B cell (primary cell): Measurements from ENCODE around the gene NPIPB8. TPM values are rescaled to one million over a fixed set of nuclear protein-coding genes. Genes with fewer than 3 reads are reported as not detected.
"Not testable (repeated sequence)": the region's sequence is repeated elsewhere in the genome, so short reads cannot be mapped to it uniquely, and the experiment has no call there.

Source experiments
- ATAC-seq: fragments of 200-7000 bp; cut with Tn5 transposase; one replicate; pipeline ENCODE4 v1.10.0; 2021; ENCODE audit warnings: low read depth, mild to moderate bottlenecking, moderate number of reproducible peaks, moderate library complexity
- CTCF ChIA-PET: fragments of 350-600 bp; sonication (Branson Sonifier 250); formaldehyde crosslinking; loops from one replicate; lab custom pipeline; 2021; ENCODE audit warnings: antibody characterized with exemption, inconsistent platforms; lab: Charles Lee
- POLR2A ChIA-PET: fragments of 350-600 bp; sonication (Branson Sonifier 250); formaldehyde crosslinking; loops from one replicate; lab custom pipeline; 2021; ENCODE audit warnings: antibody characterized with exemption; lab: Charles Lee
- DNase-seq: peaks from one replicate; pipeline ENCODE4 v3.0.0; 2013
- H2AFZ ChIP-seq: 2 replicates; pipeline ENCODE4 v1.6.1; 2012; ENCODE audit warnings: mild to moderate bottlenecking, low read depth, low read length; ENCODE audit not compliant: insufficient read depth, poor library complexity, severe bottlenecking
- H3K27ac ChIP-seq, 2 donors: 1 replicate in 1 of 2; 2 replicates in 1 of 2; pipeline ENCODE4 v1.5.1; 2012 to 2013; ENCODE audit warnings: low read length in 2 of 2, mild to moderate bottlenecking in 2 of 2, moderate library complexity in 1 of 2
- H3K27me3 ChIP-seq, 4 experiments: fragments of 200-600 bp in 1 of 4; sonication (generic) in 1 of 4; replicated peaks in 1 of 4; 1 replicate in 2 of 4; 2 replicates in 2 of 4; pipeline versions ENCODE4 v1.6.1 to v1.7.0; 2013 to 2016; ENCODE audit warnings: low read length in 3 of 4, mild to moderate bottlenecking in 2 of 4, mixed read lengths in 1 of 4, moderate library complexity in 1 of 4; ENCODE audit not compliant: insufficient read depth in 4 of 4, control insufficient read depth in 3 of 4; ENCODE audit errors: control extremely low read depth in 1 of 4
- H3K36me3 ChIP-seq, 2 experiments: replicated peaks in 1 of 2; 1 replicate in 1 of 2; 2 replicates in 1 of 2; pipeline versions ENCODE4 v1.6.1 to v1.7.1; 2013; ENCODE audit warnings: low read length in 1 of 2; ENCODE audit not compliant: insufficient read depth in 2 of 2, control insufficient read depth in 1 of 2; ENCODE audit errors: control extremely low read depth in 1 of 2, extremely low read depth in 1 of 2
- H3K4me1 ChIP-seq, 2 donors: fragments of 200-600 bp in 1 of 2; sonication (generic) in 1 of 2; 1 replicate in 1 of 2; 2 replicates in 1 of 2; pipeline versions ENCODE4 v1.5.1 to v1.6.1; 2013 to 2017; ENCODE audit warnings: low read length in 2 of 2; ENCODE audit not compliant: control insufficient read depth in 2 of 2, insufficient read depth in 2 of 2
- H3K4me2 ChIP-seq: replicated peaks from 2 replicates; pipeline ENCODE3; 2012; ENCODE audit warnings: mild to moderate bottlenecking, low read depth, low read length; ENCODE audit not compliant: poor library complexity, severe bottlenecking
- H3K4me3 ChIP-seq, 5 experiments: fragments of 200-600 bp in 1 of 5; sonication (generic) in 1 of 5; 1 replicate in 3 of 5; 2 replicates in 2 of 5; pipeline versions ENCODE4 v1.5.1 to v1.7.0; 2011 to 2016; ENCODE audit warnings: low read length in 4 of 5, mild to moderate bottlenecking in 4 of 5, low read depth in 2 of 5, control low read depth in 1 of 5, moderate library complexity in 1 of 5; ENCODE audit not compliant: insufficient read depth in 1 of 5; ENCODE audit errors: control extremely low read depth in 1 of 5, extremely low read depth in 1 of 5
- H3K79me2 ChIP-seq: fragments of 200-600 bp; sonication (generic); one replicate; pipeline ENCODE4 v1.6.0; 2016; ENCODE audit warnings: low read length; ENCODE audit not compliant: control insufficient read depth, insufficient read depth
- H3K9ac ChIP-seq: fragments of 200-600 bp; sonication (generic); 2 replicates; pipeline ENCODE4 v1.6.1; 2017; ENCODE audit warnings: mild to moderate bottlenecking, low read length, moderate library complexity
- H3K9me3 ChIP-seq, 3 donors: one replicate each; pipeline versions ENCODE4 v1.6.1 to v1.7.1; 2013; ENCODE audit warnings: low read length in 2 of 3; ENCODE audit not compliant: control insufficient read depth in 2 of 3, insufficient read depth in 1 of 3; ENCODE audit errors: control extremely low read depth in 1 of 3
- H4K20me1 ChIP-seq: 2 replicates; pipeline ENCODE4 v1.6.0; 2012; ENCODE audit warnings: mild to moderate bottlenecking, low read length; ENCODE audit not compliant: insufficient read depth, control insufficient read depth, poor library complexity, severe bottlenecking
- H3K27ac Mint-ChIP-seq: one replicate; pipeline ENCODE4 v1.8.0; 2021; ENCODE audit warnings: mixed read lengths
- H3K27me3 Mint-ChIP-seq: one replicate; pipeline ENCODE4 v1.8.0; 2021; ENCODE audit warnings: mixed read lengths
- H3K4me1 Mint-ChIP-seq: one replicate; pipeline ENCODE4 v1.8.0; 2021; ENCODE audit warnings: mixed read lengths
- H3K4me3 Mint-ChIP-seq: one replicate; pipeline ENCODE4 v1.8.0; 2021; ENCODE audit warnings: mixed read lengths
- H3K9me3 Mint-ChIP-seq: one replicate; pipeline ENCODE4 v1.8.0; 2022; ENCODE audit warnings: mixed read lengths; ENCODE audit not compliant: insufficient read depth
- CTCF ChIP-seq: fragments of 200-600 bp; IDR thresholded peaks from one replicate; pipeline ENCODE4 v1.8.0; 2022; ENCODE audit warnings: antibody characterized with exemption, mild to moderate bottlenecking
- EZH2 ChIP-seq: IDR thresholded peaks from 2 replicates; pipeline ENCODE4 v1.6.1; 2012; ENCODE audit warnings: borderline replicate concordance, low read depth, mild to moderate bottlenecking, moderate library complexity, low read length; ENCODE audit not compliant: insufficient read depth, poor library complexity, severe bottlenecking
- WGBS: methylation state at CpG from one replicate; pipeline ENCODE4 v1.1.5; 2013; ENCODE audit warnings: missing lambda C conversion rate; ENCODE audit not compliant: insufficient coverage; 5-methylcytosine and 5-hydroxymethylcytosine counted together
- intact Hi-C: fragments of 100-400 bp; cut with micrococcal nuclease; formaldehyde crosslinking; loops from one replicate; pipeline ENCODE4 v1.10.0; 2022
- polyA minus RNA-seq: library from RNA; depleted of rRNA, polyadenylated mRNA; stranded (reverse); fragments of >200 nt; gene quantifications from 2 replicates; pipeline ENCODE4 v1.2.3, GENCODE V29; 2012
- polyA plus RNA-seq: library from polyadenylated mRNA; depleted of rRNA; stranded (reverse); fragments of >200 nt; gene quantifications from 2 replicates; pipeline ENCODE4 v1.2.3, GENCODE V29; 2012
- total RNA-seq, 2 donors: library from RNA; stranded (reverse); fragments of 120-200 nt in 1 of 2; gene quantifications; 1 replicate in 1 of 2; 2 replicates in 1 of 2; pipeline versions ENCODE4 v1.2.3 to v1.2.4, GENCODE V29; 2013 to 2022

Gene NPIPB8
- total RNA-seq (0.44 and 1.1 TPM in 2 replicates), polyA plus RNA-seq (0.04 and 0.22 TPM in 2 replicates), polyA minus RNA-seq (0.57 TPM in 1 of 2 replicates, not detected in the other)
- 0.98 TPM for total RNA-seq (2013)

GRCh38 chr16:28637765-28638164 is at the start of gene NPIPB8:
Gene NPIPB8 (plus strand): TSS chr16:28638065. CDS start chr16:28638361, 296 bp downstream.
- H3K27me3 Mint-ChIP-seq, intact Hi-C loops, H3K79me2 ChIP-seq, H3K36me3 ChIP-seq, H3K4me2 ChIP-seq, H3K27me3 ChIP-seq, DNase-seq, POLR2A ChIA-PET, H3K4me1 Mint-ChIP-seq, ATAC-seq, H3K27ac Mint-ChIP-seq, H2AFZ ChIP-seq, H3K4me3 ChIP-seq, CTCF ChIA-PET, H3K9ac ChIP-seq, H3K9me3 ChIP-seq, H3K4me1 ChIP-seq, H4K20me1 ChIP-seq, H3K4me3 Mint-ChIP-seq, H3K9me3 Mint-ChIP-seq, H3K27ac ChIP-seq: not testable (repeated sequence)
- no CpG with 5 or more reads among the region's 1 CpG for WGBS

- 100% methylated on average over 4 of the region's 8 CpGs for WGBS
- Histone ChIP-seq H4K20me1 (no peaks in the 10 kb centered on the region), H2AFZ (no peak overlapping the region), H3K79me2 (no peaks in the 10 kb centered on the region), H3K4me1 (no peaks in the 10 kb centered on the region), H3K27ac (no peak overlapping the region), H3K4me3 (no peak overlapping the region), H3K9me3 (no peaks in the 10 kb centered on the region), H3K9ac (no peak overlapping the region), H3K4me2 (no peak overlapping the region), H3K27me3 (no peaks in the 10 kb centered on the region), H3K36me3 (peaks cover 3 to 47% of the 10 kb centered on the region in 2 experiments)
- H3K4me1 Mint-ChIP-seq: no peaks in the 10 kb centered on the region
- intact Hi-C loops: no loop called here
- CTCF ChIA-PET: no interaction called here
- H3K4me3 Mint-ChIP-seq: no peak overlapping the region
- H3K27ac Mint-ChIP-seq: no peak overlapping the region
- DNase-seq (no peak), ATAC-seq (no peak)
- POLR2A ChIA-PET: no interaction called here
- TF ChIP-seq CTCF (no peak), EZH2 (no peak)
- H3K9me3 Mint-ChIP-seq: no peaks in the 10 kb centered on the region
- H3K27me3 Mint-ChIP-seq: no peaks in the 10 kb centered on the region
Observed at GRCh38 chr16:28589069-28589468, 48.8 kb upstream of the NPIPB8 start.
